Transverse colon (tissue), 4 donors: Measurements from ENCODE around the gene LACTB.

ENCODE experiments used
- EP300 ChIP-seq: sonication (generic); formaldehyde crosslinking; IDR thresholded peaks from one replicate; pipeline ENCODE4 v1.6.1; 2017; ENCODE audit warnings: antibody characterized with exemption, low read depth
- POLR2A ChIP-seq: fragments of 450-650 bp; IDR thresholded peaks from one replicate; pipeline ENCODE4 v1.6.1; 2016; ENCODE audit warnings: antibody characterized with exemption, mild to moderate bottlenecking, moderate library complexity
- POLR2AphosphoS5 ChIP-seq, 3 donors: sonication (generic); formaldehyde crosslinking; IDR thresholded peaks; one replicate each; pipeline ENCODE4 v1.6.1; 2016; ENCODE audit warnings: antibody characterized with exemption in 3 of 3
- TF ChIP-seq, protein P1 (sequence below), 5 experiments: fragments of 200-600 bp in 3 of 5; fragments of 450-650 bp in 2 of 5; sonication (generic) in 3 of 5; IDR thresholded peaks; 1 replicate in 2 of 5; 2 replicates in 3 of 5; pipeline ENCODE4 v1.5.1; 2016 to 2017; ENCODE audit warnings: antibody characterized with exemption in 5 of 5, inconsistent platforms in 3 of 5, mild to moderate bottlenecking in 2 of 5, moderate library complexity in 1 of 5

DNA sequence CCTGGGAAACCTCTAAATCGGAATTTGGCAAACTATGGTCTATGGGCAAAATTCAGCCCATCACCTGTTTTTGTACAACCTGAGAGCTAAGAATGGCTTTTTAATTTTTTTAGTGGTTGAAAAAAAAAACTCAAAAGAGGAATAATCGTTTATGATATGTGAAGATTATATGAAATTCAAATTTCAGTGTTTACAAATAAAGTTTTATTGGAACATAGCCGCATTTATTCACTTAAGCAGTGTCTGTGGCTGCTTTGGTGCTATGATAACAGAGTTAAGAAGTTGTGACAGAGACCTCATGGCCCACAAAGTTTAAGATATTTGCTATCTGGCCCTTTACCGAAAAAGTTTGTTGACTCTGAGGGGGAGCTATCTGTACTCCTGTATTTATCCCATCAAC lies 36.4 kb upstream of the LACTB start:
- TF ChIP-seq, protein P1, sequence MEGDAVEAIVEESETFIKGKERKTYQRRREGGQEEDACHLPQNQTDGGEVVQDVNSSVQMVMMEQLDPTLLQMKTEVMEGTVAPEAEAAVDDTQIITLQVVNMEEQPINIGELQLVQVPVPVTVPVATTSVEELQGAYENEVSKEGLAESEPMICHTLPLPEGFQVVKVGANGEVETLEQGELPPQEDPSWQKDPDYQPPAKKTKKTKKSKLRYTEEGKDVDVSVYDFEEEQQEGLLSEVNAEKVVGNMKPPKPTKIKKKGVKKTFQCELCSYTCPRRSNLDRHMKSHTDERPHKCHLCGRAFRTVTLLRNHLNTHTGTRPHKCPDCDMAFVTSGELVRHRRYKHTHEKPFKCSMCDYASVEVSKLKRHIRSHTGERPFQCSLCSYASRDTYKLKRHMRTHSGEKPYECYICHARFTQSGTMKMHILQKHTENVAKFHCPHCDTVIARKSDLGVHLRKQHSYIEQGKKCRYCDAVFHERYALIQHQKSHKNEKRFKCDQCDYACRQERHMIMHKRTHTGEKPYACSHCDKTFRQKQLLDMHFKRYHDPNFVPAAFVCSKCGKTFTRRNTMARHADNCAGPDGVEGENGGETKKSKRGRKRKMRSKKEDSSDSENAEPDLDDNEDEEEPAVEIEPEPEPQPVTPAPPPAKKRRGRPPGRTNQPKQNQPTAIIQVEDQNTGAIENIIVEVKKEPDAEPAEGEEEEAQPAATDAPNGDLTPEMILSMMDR (IDR thresholded peaks at IDR 0.05) = no peak
- no peak for TF ChIP-seq EP300
- no peak for TF ChIP-seq POLR2A
- TF ChIP-seq POLR2AphosphoS5 (IDR thresholded peaks at IDR 0.05) = no peak
